Gastroesophageal sphincter (tissue), 3 donors: ENCODE results near the gene DOCK4.

Source experiments
- POLR2AphosphoS5 ChIP-seq: sonication (generic); formaldehyde crosslinking; IDR thresholded peaks from one replicate; pipeline ENCODE4 v1.6.1; 2017; ENCODE audit warnings: antibody characterized with exemption
- TF ChIP-seq, protein P1 (sequence below), 4 experiments: fragments of 200-600 bp in 2 of 4; fragments of 450-650 bp in 2 of 4; sonication (generic) in 1 of 4; IDR thresholded peaks; one replicate each; pipeline ENCODE4 v1.5.1; 2017 to 2019; ENCODE audit warnings: antibody characterized with exemption in 4 of 4, mild to moderate bottlenecking in 2 of 4, moderate library complexity in 2 of 4

DNA sequence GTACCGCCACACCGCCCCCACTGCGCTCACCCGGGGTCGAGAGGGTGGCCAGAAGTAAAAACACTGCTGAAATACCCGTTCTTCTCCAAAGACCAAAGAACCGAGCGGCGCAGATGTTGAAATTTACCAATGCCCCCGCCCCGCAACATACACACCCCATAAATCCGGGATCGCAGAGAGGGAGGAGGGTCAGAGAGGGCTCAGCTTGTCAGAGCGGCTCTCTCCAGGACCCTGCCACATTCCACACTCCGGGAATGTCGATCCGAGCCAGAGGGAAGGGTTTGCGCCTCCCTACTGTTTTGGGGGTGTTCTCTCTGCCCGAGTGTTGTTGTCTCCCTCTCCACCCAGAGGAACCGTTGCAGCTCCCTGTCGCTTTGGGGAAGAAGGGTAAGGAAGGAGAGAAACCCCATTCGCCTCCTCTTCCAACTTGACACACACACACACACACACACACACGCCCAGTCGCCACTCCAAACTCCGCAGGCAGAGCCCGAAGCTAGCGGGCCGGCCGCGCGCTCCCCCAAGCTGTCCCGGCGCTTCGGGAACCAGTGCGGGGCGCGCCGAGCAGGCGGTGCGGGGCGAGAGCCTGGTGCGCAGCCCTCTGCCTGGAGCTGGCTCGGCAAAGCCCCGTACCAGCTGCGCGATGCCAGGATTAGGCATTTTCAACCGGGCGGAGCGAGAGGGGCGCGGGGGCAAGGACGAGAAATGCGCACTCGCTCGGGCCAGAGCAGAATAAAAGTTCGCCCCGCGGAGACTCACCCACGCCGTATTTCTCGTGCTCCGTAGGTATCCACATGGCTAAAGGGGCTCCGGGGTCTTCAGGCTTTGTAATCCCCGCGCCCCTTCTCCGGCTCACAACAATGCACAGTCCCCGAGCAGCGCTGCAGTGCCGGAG lies 609 bp downstream of the DOCK4 start:
- TF ChIP-seq POLR2AphosphoS5, result no peak
- TF ChIP-seq, protein P1, sequence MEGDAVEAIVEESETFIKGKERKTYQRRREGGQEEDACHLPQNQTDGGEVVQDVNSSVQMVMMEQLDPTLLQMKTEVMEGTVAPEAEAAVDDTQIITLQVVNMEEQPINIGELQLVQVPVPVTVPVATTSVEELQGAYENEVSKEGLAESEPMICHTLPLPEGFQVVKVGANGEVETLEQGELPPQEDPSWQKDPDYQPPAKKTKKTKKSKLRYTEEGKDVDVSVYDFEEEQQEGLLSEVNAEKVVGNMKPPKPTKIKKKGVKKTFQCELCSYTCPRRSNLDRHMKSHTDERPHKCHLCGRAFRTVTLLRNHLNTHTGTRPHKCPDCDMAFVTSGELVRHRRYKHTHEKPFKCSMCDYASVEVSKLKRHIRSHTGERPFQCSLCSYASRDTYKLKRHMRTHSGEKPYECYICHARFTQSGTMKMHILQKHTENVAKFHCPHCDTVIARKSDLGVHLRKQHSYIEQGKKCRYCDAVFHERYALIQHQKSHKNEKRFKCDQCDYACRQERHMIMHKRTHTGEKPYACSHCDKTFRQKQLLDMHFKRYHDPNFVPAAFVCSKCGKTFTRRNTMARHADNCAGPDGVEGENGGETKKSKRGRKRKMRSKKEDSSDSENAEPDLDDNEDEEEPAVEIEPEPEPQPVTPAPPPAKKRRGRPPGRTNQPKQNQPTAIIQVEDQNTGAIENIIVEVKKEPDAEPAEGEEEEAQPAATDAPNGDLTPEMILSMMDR (IDR thresholded peaks at IDR 0.05), result peak in 1 of 4 experiments; percentile 9
